ENCODE measurements around the gene UBAP1L.
"Not testable (repeated sequence)": the region's sequence is repeated elsewhere in the genome, so short reads cannot be mapped to it uniquely, and the experiment has no call there.

UBAP1L gene

GRCh38 chr15:65099336-65099735 is 15.7 kb downstream of the UBAP1L start:
- no peak for DNase-seq (ENCODE audit: low read depth)
- no peak overlapping the region for H3K4me3 ChIP-seq (replicated peaks; ENCODE audit: low read depth, low read length)
- TF ChIP-seq, protein P1, sequence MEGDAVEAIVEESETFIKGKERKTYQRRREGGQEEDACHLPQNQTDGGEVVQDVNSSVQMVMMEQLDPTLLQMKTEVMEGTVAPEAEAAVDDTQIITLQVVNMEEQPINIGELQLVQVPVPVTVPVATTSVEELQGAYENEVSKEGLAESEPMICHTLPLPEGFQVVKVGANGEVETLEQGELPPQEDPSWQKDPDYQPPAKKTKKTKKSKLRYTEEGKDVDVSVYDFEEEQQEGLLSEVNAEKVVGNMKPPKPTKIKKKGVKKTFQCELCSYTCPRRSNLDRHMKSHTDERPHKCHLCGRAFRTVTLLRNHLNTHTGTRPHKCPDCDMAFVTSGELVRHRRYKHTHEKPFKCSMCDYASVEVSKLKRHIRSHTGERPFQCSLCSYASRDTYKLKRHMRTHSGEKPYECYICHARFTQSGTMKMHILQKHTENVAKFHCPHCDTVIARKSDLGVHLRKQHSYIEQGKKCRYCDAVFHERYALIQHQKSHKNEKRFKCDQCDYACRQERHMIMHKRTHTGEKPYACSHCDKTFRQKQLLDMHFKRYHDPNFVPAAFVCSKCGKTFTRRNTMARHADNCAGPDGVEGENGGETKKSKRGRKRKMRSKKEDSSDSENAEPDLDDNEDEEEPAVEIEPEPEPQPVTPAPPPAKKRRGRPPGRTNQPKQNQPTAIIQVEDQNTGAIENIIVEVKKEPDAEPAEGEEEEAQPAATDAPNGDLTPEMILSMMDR (IDR thresholded peaks at IDR 0.05; ENCODE audit: low read length, missing control alignments) = no peak

GRCh38 chr15:65097651-65098263 is 17.2 kb downstream of the UBAP1L start:
- no peak for DNase-seq (ENCODE audit: low read depth)
- H3K4me3 ChIP-seq (replicated peaks; ENCODE audit: low read depth, low read length) = no peak overlapping the region
- TF ChIP-seq, protein P1 (IDR thresholded peaks at IDR 0.05; ENCODE audit: low read length, missing control alignments) = no peak

- H3K4me3 ChIP-seq (replicated peaks; ENCODE audit: low read depth, low read length) = no peak overlapping the region
- no peak for DNase-seq (ENCODE audit: low read depth)
- TF ChIP-seq, protein P1 (IDR thresholded peaks at IDR 0.05; ENCODE audit: low read length, missing control alignments) = no peak
Observed at GRCh38 chr15:65096481-65097385, 18.3 kb downstream of the UBAP1L start.

GRCh38 chr15:65095747-65096104 is 19.3 kb downstream of the UBAP1L start:
- TF ChIP-seq, protein P1 (IDR thresholded peaks at IDR 0.05; ENCODE audit: low read length, missing control alignments) = no peak
- no peak overlapping the region for H3K4me3 ChIP-seq (replicated peaks; ENCODE audit: low read depth, low read length)
- DNase-seq (ENCODE audit: low read depth) = no peak

DNA sequence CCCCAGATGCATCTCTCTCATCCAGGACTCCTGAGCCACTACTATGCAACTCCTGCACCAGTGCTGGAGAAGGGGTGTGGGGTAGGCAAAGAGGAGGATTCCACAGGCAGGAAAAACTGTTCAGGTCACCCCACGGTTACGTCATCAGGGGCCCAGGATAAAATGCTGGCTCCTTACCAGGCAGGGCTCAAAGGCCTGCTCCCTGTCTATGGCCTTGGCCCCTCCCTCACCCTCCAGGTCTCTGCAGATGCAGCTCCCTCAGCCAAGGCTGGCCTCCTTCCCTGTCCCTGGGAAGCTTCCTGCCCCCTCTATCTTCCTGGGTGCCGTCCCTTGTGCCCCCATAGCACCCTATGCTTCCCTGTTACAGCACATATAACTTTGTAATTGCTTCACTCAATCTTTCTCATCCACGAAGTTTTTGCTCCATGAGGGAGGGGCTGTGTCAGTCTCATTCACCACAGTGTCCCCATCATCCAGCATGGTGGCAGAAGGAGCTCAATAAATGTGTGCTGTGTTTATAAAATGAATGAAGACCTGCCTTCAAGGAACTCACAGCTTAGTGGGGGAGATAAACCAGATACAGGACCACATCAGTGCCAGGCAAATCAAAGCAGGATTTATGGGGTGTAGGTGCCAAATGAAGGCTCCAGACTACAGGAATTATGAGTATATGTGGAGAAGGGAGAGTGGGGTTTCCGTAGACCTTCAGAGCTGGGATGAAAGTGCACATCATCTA is 19.8 kb downstream of the UBAP1L start:
- TF ChIP-seq, protein P1 (IDR thresholded peaks at IDR 0.05; ENCODE audit: low read length, missing control alignments) = no peak
- H3K4me3 ChIP-seq (replicated peaks; ENCODE audit: low read depth, low read length) = no peak overlapping the region
- peak; percentile 18 for DNase-seq (ENCODE audit: low read depth)

DNA sequence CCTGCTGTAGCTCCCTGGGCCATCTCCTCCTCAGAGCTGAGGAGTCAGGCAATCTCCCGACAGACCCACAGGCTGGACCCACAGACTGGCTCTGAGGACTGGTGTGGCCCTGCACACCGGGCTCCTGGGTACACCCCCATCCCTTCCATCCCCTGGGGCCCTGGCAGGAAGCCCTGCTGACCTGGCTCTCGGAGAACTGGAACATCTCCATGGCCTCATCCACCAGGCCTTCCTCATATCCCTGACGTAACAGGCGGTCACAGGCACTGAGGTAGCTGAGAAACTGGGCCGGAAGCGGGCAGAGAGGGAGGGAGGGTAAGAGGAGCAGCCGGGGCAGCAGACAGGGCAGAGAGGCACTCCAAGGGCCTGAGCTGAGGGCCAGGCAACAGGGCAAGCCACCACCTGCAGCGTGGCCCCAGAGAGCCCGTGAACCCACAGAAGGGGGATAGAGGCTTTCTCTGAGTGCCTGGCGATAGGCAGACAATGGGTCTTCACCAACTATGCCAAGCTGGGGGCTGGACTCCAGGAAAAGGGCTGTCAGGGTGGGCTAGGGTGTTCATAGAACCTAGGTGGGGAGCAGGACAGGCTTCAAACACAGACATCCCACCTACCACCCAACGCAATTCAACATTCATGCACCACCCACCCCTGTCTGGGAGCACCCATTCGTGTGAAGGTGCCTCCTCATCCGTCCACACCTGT is 20.6 kb downstream of the UBAP1L start:
- no peak overlapping the region for H3K4me3 ChIP-seq (replicated peaks; ENCODE audit: low read depth, low read length)
- DNase-seq (ENCODE audit: low read depth) = no peak
- TF ChIP-seq, protein P1 (IDR thresholded peaks at IDR 0.05; ENCODE audit: low read length, missing control alignments) = no peak

GRCh38 chr15:65093793-65094170 is 21.2 kb downstream of the UBAP1L start:
- H3K4me3 ChIP-seq (replicated peaks; ENCODE audit: low read depth, low read length); DNase-seq (ENCODE audit: low read depth): not testable (repeated sequence)

All from fibroblast of pulmonary artery (primary cell).